Activated CD8-positive, alpha-beta memory T cell treated with anti-CD3 and anti-CD28 coated beads, Interleukin-2, amount 50 U/mL, for 24 hours (primary cell): ENCODE measurements around the gene SMTNL1.

Experiments used
- DNase-seq: peaks from one replicate; pipeline ENCODE4 v3.0.0-alpha.2; 2020; ENCODE audit errors: extremely low read depth

Gene SMTNL1

DNA sequence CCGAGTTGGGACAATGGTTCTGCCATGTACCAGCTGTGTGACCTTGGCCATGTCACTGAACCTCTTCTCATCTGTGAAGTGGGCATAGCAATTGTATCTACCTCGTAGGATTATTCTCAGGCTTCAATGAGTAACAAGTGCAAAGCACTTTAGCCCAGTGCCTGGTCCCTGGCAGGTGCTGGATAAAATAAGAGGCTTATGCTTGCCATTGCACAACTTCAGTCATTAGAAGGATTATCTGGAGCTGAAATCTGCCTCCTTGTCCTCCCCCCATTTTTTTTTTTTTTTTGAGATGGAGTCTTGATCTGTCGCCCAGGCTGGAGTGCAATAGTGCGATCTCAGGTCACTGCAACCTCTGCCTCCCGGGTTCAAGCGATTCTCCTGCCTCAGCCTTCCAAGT is 7.2 kb downstream of the SMTNL1 start:
- no peak for DNase-seq

DNA sequence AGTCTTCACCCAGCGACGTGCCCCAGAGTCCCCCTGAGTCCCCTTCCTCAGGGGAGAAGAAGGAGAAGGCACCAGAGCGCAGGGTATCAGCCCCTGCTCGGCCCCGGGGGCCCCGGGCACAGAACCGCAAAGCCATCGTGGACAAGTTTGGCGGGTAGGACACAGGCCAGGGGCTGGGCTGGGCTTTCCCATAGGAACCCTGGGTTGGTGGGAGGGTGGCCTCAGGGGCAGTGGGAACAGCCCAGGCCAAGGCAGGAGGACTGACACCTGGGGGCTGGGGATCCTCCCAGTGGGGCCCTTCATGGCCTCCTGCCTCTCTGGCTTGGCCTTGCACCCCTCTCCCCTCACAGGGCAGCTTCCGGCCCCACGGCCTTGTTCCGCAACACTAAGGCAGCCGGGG is 8.5 kb downstream of the SMTNL1 start:
- no peak for DNase-seq

GRCh38 chr11:57546451-57546850 is 9.1 kb downstream of the SMTNL1 start:
- DNase-seq: no peak

GRCh38 chr11:57546869-57547475 is 9.6 kb downstream of the SMTNL1 start:
- DNase-seq: no peak

- no peak for DNase-seq
Observed at GRCh38 chr11:57547854-57548377, 10.5 kb downstream of the SMTNL1 start.

GRCh38 chr11:57549983-57550382 is 12.6 kb downstream of the SMTNL1 start:
- no peak for DNase-seq

GRCh38 chr11:57551941-57552340 is 14.5 kb downstream of the SMTNL1 start:
- no peak for DNase-seq

DNA sequence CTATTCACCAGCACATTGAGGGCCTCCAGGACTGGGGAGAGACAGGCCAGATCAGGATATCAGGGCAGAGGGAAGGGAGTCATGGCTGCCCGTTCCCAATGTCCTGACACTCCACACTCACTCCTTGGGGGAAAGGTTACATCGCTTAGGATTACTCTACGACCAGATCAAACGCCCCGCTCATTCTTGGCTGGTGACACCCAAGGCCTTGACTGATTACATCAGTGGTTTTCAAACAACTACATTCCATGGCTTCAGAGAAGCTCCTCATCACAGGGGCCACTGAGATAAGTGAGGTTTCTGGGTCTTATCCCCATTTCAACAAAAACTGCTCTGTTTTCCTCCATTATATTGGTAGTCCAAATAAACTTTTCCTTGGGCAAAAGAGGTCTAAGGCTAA is 15.1 kb downstream of the SMTNL1 start:
- DNase-seq: no peak

- no peak for DNase-seq
Observed at GRCh38 chr11:57555393-57555792, 18.0 kb downstream of the SMTNL1 start.

DNA sequence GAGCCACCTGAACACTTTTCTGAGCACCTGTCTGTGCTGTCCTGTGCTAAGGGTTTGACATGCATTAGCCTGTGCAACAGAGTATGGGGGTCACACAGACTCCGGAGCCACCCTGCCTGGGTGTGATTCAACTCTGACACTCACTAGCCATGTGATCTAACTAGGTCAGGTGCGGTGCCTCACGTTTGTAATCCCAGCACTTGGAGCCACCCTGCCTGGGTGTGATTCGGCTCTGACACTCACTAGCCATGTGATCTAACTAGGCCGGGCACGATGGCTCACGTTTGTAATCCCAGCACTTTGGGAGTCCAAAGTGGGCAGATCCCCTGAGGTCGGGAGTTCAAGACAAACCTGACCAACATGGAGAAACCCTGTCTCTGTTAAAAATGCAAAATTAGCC is 18.6 kb downstream of the SMTNL1 start:
- no peak for DNase-seq

- DNase-seq: no peak
Observed at GRCh38 chr11:57560146-57560545, 22.8 kb downstream of the SMTNL1 start.

DNA sequence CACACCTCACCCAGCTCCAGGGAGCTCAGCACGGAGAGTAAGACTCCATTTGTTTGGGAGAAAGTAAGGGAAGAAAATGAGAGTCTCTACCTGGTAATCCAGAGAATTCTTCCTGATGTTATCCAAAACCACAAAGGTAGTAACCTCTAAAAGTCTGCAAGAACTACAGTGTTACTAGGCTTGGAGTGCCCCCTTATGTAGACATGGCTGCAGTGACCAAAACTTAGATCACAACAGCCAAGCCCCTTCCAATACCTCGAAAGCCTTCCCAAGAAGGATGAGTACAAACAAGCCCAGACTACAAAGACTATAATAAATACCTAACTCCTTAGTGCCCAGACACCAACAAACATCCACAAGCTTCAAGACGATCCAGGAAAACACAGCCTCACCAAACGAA is 25.2 kb downstream of the SMTNL1 start:
- DNase-seq: no peak

DNA sequence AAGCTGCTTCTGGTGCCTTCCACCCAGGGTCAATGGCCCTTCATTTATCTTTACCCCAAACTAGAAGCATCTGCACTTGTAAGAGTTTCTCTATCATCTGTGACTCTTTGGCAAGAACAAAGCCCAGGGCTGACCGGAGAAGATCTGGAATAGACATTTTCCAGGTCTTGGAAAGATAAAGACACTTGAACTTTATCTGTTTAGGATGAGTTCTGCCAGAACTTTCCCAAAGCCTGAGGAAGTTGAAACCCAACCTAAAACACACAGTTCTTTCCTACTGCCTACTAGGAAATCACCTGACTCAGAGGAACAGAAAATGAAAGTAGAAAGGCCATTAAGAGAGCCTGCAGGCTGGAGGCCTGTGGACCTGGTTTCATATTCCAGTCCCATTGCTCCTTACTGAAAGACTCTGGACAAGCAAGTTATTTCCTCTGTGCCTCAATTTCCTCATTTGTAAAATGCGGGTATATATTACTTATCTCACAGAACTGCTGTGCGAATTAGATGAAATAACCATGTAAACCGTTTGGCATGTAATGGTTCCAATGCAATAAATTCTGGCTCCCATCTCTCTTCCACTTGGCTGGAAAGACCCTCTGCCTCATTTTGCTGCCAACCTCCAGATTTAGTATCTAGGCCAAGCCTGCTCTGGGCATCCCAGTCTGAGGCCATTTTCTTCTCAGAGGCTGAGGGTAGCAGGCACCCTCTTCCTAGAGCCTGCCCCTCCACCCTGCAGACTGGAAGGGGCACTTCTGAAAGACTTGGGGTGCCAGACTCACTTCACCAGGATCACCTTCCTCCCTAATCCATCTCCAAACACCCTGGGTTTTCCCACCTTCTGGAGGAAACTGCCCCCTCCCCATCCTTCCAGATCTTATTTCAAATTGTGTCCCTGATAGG is 28.9 kb downstream of the SMTNL1 start:
- no peak for DNase-seq

DNA sequence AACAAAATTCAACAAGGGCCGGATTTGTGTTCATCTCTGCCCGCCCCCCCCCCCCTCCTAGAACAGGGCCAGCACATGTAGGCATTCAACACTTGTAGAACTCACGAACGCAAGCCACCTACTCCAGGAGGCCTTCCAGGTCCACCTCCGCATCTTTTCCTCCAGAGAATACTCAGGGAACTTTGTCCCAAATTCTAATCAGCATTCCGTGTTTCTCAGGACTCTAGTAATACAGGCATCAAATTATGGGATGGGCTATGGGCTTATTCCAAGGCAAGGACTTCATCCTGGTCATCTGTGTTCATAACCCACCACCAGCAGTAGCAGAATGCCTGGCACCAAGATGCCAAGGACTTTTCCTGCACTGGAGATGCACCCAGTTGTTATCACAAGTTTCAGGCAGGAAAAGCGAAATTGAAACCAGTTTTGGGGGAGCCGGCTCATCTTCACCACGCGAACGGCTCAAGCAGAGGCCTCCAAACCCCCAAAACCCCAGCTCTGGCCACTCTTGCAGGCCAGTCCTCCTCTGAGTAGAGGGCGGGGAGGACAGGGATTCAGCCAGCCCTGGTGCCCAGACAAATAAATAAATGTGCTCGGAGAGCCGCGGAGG is 29.6 kb downstream of the SMTNL1 start:
- DNase-seq: no peak

DNA sequence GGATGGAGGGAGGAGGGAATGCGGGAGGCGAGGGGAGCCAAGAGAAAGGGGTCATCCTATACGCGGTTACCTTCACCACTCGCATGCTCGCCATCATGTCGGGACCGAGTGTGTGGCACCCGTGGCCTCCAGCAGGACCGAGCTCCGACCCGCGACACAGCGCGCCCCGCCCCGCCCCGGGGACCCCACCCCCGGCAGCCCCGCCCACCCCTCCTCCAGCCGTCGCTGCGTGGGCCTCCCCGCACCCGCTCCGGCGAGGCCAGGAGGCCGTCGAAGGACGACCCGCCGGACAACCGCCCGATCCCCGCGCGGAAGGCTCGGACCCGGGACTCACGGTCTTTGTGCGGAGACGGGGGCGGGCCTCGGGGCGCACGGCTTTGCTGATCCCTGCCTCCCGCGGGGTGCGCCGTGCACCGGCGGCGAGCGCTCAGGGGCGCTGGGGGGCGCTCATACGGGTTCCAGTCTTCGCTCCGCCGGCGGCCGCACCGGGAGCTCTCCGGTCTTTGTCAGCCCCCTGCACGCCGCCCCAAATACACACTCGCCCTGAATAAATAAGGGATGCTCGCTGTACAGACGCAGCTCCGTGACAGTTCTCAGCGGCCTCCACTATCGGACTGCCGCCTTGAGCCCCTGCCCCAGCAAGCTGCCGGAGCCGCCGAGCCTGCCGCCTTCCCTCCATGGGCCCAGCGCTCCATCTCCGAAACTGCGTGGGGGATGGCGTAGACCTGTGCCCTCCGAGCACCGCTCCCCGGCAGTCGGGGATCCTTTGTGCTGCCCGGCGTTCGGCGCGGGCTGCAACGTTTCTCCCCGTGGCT is 30.3 kb downstream of the SMTNL1 start, which contains the start of gene UBE2L6:
UBE2L6 (minus strand) TSS at position 158 of the 815 bp plus-strand sequence; CDS start at position 97, 61 bp downstream.
- peak; percentile 10 for DNase-seq

DNA sequence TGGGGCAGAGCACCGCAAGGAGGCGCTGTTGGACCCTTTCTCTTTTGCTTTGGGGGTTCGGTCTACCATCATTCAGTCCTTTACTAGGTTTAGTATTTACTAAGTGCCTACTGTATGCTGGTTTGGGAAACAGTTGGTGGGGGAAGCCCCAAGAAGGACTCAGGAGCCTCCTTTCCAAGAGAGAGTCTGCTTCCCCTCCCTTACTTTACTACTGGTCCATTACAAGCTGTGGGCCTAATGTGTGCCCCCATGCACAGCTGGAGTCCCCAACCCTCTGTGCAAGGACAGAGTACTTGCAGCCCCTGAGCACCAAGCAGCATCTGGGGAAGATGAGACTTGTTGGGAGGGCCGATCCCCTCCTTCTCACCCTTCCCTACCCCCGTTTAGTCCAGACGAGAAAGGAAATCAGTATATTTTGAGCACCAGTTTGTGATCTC is 31.0 kb downstream of the SMTNL1 start:
- DNase-seq: peak; percentile 62

DNA sequence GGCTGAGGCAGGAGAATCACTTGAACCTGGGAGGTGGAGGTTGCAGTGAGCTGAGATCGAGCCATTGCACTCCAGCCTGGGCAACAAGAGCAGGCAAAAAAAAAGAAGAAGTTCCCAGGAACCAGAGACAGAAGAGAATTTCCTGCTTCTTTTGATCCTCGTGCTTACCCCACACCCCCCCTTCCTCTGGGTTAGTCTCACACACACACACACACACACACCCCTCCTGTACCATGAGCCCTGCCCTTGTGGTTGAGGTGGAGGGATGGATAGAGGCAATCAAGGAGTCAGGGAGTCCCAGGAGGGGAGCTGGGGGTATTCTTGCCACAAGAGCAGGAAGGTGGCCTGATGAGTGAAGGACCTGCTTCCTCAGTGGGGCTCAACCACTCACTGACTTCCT is 34.2 kb downstream of the SMTNL1 start:
- no peak for DNase-seq

DNA sequence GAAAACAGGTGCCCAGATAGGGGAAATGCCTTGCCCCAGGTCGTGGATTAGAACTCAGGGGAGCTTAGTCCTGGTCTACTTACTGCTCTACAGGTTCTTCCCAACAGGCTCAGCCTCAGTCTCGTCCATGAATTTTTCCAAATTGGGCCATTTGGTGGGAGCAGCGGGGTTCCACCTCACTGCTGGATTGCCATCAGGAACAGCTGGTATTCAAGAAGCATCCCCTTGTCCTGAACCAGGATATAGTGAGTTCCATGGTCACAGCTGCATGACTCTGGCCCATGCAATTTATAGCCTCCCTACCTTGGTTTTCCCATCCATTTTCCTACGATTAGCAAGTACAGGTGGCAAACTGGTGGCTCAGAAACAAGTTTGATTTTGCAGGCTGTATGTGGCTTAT is 36.7 kb downstream of the SMTNL1 start:
- DNase-seq: no peak

DNA sequence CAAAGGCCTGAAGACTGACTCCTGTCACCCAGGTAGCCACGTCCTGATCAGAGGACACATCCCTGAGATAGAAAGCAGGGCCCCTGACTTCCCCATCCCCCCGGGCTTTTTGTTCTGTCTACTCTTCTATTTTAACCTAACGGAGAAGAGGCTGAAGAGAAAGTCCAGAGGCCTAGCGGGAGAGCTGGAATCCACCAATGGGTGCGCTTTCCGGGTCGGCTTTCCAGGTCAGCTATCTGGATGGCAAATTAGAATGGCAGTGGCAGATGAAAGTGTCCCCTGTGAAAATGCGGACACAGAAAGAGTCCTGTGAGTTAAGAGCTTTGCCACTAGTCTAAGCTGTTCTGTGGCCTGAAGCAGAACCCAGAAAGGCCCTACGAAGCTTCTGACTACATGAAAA is 46.9 kb downstream of the SMTNL1 start:
- no peak for DNase-seq

- no peak for DNase-seq
Observed at GRCh38 chr11:57585301-57585700, 47.9 kb downstream of the SMTNL1 start.

GRCh38 chr11:57586711-57587245 is 49.4 kb downstream of the SMTNL1 start:
- DNase-seq: no peak
